Measurements from ENCODE around the gene ADGRG7. TPM values are rescaled to one million over a fixed set of nuclear protein-coding genes. Genes with fewer than 3 reads are reported as not detected.
A peak's percentile ranks its signal among the peaks of the same experiment; 100 is the strongest.
"Not testable (repeated sequence)": the region's sequence is repeated elsewhere in the genome, so short reads cannot be mapped to it uniquely, and the experiment has no call there.

ADGRG7 gene
- total and polyA plus RNA-seq, 7 donors = 1.2 to 7.4 (median 1.4) TPM; not detected in 4

GRCh38 chr3:100647171-100647570 lies 37.8 kb downstream of the ADGRG7 start:
- WGBS, 2 donors = 45 to 73% methylated on average over 3 of the region's 3 CpGs
- H3K9me3 ChIP-seq = no peaks in the 10 kb centered on the region
- intact Hi-C loops (cut with DNase I) = no loop called here
- no peak overlapping the region for H3K27ac ChIP-seq
- no peaks in the 10 kb centered on the region for H3K27me3 ChIP-seq
- H3K36me3 ChIP-seq = no peaks in the 10 kb centered on the region
- DNase-seq = no peak
- H3K4me1 ChIP-seq = no peaks in the 10 kb centered on the region
- TF ChIP-seq POLR2A (IDR thresholded peaks at IDR 0.05) = no peak
- no peak for TF ChIP-seq POLR2AphosphoS5 (IDR thresholded peaks at IDR 0.05)
- no peak for TF ChIP-seq CTCF (IDR thresholded peaks at IDR 0.05)
- no peak for TF ChIP-seq EP300 (IDR thresholded peaks at IDR 0.05)
- H3K4me3 ChIP-seq = no peak overlapping the region

GRCh38 chr3:100647657-100648056 lies 38.3 kb downstream of the ADGRG7 start:
- no peak for DNase-seq
- Histone ChIP-seq H3K27me3 (no peaks in the 10 kb centered on the region), H3K27ac (no peak overlapping the region), H3K4me3 (no peak overlapping the region), H3K36me3 (no peaks in the 10 kb centered on the region), H3K9me3 (no peaks in the 10 kb centered on the region), H3K4me1 (no peaks in the 10 kb centered on the region)
- TF ChIP-seq EP300 (IDR thresholded peaks at IDR 0.05) = no peak
- 72 to 84% methylated on average over 1 of the region's 1 CpG for WGBS, 2 donors
- intact Hi-C loops (cut with DNase I) = no loop called here

- no peaks in the 10 kb centered on the region for H3K27me3 ChIP-seq
- no peak overlapping the region for H3K4me3 ChIP-seq
- no peak for DNase-seq
- H3K36me3 ChIP-seq = no peaks in the 10 kb centered on the region
- H3K4me1 ChIP-seq = no peaks in the 10 kb centered on the region
- TF ChIP-seq CTCF (IDR thresholded peaks at IDR 0.05) (no peak), POLR2A (IDR thresholded peaks at IDR 0.05) (no peak), POLR2AphosphoS5 (IDR thresholded peaks at IDR 0.05) (no peak), EP300 (IDR thresholded peaks at IDR 0.05) (no peak)
- intact Hi-C loops (cut with DNase I) = no loop called here
- 39 to 47% methylated on average over 4 of the region's 4 CpGs for WGBS, 2 donors
- no peaks in the 10 kb centered on the region for H3K9me3 ChIP-seq
- H3K27ac ChIP-seq = peak overlapping the region in 1 of 4 donors; percentile 40
Measured at GRCh38 chr3:100650651-100651619, 41.5 kb downstream of the ADGRG7 start.

- Histone ChIP-seq H3K9me3 (no peaks in the 10 kb centered on the region), H3K36me3 (no peaks in the 10 kb centered on the region), H3K4me1 (no peaks in the 10 kb centered on the region), H3K27ac (no peak overlapping the region), H3K4me3 (no peak overlapping the region), H3K27me3 (no peaks in the 10 kb centered on the region)
- WGBS, 2 donors = 91 to 92% methylated on average over 13 of the region's 13 CpGs
- intact Hi-C loops (cut with DNase I) = no loop called here
- DNase-seq = no peak
- no peak for TF ChIP-seq POLR2AphosphoS5 (IDR thresholded peaks at IDR 0.05)
- no peak for TF ChIP-seq EP300 (IDR thresholded peaks at IDR 0.05)
- TF ChIP-seq POLR2A (IDR thresholded peaks at IDR 0.05) = no peak
- no peak for TF ChIP-seq CTCF (IDR thresholded peaks at IDR 0.05)
Measured at GRCh38 chr3:100653604-100654294, 44.3 kb downstream of the ADGRG7 start.

- WGBS, 2 donors = 80 to 86% methylated on average over 2 of the region's 2 CpGs
- intact Hi-C loops (cut with DNase I) = no loop called here
- no peak for DNase-seq
Measured at GRCh38 chr3:100656945-100657344, 47.5 kb downstream of the ADGRG7 start.

GRCh38 chr3:100661294-100661693 lies 51.9 kb downstream of the ADGRG7 start:
- H3K9me3 ChIP-seq; H3K36me3 ChIP-seq; H3K4me3 ChIP-seq; intact Hi-C loops (cut with DNase I); H3K27ac ChIP-seq; H3K27me3 ChIP-seq; H3K4me1 ChIP-seq; DNase-seq: not testable (repeated sequence)

More at GRCh38 chr3:100656945-100657344, 47.5 kb downstream of the ADGRG7 start:
- Histone ChIP-seq H3K4me1 (no peaks in the 10 kb centered on the region), H3K4me3 (no peak overlapping the region), H3K27ac (no peak overlapping the region), H3K9me3 (no peaks in the 10 kb centered on the region), H3K27me3 (no peaks in the 10 kb centered on the region), H3K36me3 (no peaks in the 10 kb centered on the region)
- TF ChIP-seq CTCF (IDR thresholded peaks at IDR 0.05) = no peak
